ENCODE results near the gene IARS1. TPM values are rescaled to one million over a fixed set of nuclear protein-coding genes. Genes with fewer than 3 reads are reported as not detected.

IARS1 gene
- total RNA-seq, result 100 to 1,000 TPM; 138 to 141 TPM

DNA sequence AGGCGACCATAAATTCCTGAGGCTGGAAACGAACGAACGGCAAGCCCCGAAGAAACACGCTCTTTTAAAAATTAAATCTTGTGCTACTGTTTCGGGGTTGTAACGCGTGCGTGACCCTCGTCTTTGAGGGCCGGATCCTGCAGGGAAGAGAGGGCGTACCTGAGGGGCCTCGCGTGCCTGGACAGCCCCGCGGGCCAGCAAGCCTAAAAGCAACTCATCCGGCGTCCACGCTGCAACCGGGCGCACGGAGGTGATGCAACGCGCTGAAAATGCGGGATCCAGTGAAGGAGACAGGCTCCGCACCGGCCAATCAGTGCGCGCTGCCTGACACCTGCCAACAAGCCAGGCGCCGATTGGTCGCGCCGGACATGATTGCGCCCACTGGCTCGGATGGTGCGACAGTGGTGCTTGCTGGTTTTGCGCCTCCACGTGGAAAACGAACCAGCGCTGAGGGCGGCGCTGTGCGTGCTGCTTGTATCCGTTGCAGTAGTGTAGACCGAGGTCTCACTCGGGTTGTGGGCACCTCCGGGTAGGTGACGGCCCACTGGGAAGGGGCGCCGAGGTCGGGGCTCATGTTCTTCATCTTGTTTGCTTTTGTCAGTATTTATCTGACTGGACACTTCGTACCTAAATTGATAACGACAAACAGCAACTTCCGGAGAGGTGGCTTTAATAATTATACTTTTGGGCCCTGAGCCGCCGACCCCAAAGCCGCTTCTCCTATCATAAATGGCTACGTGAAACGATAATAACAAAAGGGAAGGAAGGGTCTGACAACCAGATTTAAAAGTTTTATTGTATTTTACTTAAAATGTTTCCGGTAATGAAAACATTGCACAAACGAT lies at the start of gene IARS1:
Gene IARS1, minus strand, starts transcription at position 246 of the 845 bp plus-strand sequence. CDS start 4,278 bp downstream, outside the sequence.
- peak within 1 kb of the TSS; percentile 98 for H3K27ac Mint-ChIP-seq
- peaks cover 58% of the 10 kb centered on the region for H3K36me3 Mint-ChIP-seq (ENCODE audit: low read depth)
- POLR2A ChIA-PET, result interaction anchor here (1.0 to 1.3 kb wide), 3 partner anchors 9 to 33 kb away, joined by 3 to 5 read pairs (median 4); no protein-coding TSS in a partner anchor
- peak within 1 kb of the TSS; percentile 95 for H3K4me3 Mint-ChIP-seq
- CTCF ChIA-PET, result no interaction called here
- no peaks in the 10 kb centered on the region for H3K27me3 Mint-ChIP-seq (ENCODE audit: low read depth)
- DNase-seq, result peak; percentile 99
- H3K9me3 Mint-ChIP-seq (ENCODE audit: insufficient read depth), result no peaks in the 10 kb centered on the region
- peak; percentile 94 for ATAC-seq
- peaks cover 63% of the 10 kb centered on the region for H3K4me1 Mint-ChIP-seq (ENCODE audit: low read depth)

DNA sequence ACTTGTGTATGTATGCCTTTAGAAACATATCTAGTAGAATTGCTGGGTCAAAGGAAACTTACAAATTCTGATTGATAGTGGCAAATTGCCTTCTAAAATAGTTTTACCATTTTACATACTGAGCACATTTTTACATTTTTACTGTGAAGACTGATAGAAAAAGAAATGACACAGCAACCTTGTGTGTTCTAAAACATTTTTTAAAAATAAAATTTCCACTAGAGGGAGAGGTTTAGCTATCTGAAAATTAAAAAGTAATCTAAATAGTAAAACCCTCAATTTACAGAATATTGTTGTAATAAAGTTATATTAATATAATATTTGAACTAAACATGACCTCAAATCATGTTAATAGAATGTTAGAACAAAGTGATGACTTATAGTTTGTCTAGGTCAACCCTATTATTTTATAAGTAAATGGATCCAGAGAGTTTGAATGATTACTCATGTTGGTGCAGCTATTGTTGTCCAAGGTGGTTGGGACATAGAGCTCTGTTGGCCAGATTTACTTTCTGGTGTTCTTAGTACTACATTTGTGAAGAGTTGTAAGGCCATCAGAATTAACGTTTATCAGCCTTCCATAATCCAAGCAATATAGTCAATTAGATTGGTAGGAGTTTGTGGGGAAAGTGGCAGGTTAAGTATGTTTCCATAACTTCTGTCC lies 49.5 kb upstream of the IARS1 start:
- Mint-ChIP-seq H3K9me3 (ENCODE audit: insufficient read depth) (no peaks in the 10 kb centered on the region), H3K27ac (no peak overlapping the region), H3K36me3 (ENCODE audit: low read depth) (peaks cover 57% of the 10 kb centered on the region), H3K27me3 (ENCODE audit: low read depth) (no peaks in the 10 kb centered on the region), H3K4me1 (ENCODE audit: low read depth) (no peaks in the 10 kb centered on the region), H3K4me3 (no peak overlapping the region)
- ChIA-PET POLR2A (no interaction called here), CTCF (interaction anchor here (1.2 kb wide), 1 partner anchor 113 kb away, joined by 3 read pairs; no protein-coding TSS in a partner anchor)
- no peak for ATAC-seq
- DNase-seq, result no peak

DNA sequence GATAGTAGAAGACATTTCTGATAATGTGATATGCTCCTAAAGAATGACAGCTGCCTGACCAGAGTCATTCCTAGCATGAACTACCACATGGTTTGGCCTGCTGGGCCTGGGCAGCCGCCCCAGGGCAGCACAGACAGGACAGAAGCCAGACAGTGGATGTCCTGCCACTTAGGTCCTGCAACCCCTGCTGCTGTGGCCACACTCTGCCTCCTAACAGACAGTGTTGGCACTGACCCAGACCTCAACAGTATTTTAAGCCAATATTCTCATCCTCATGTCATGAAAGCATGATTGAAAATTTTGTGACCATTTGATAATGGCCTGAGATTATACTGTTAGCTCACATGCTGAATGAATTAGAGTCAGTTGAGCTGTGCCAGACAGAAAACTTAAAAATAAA lies 48.1 kb upstream of the IARS1 start:
- no peaks in the 10 kb centered on the region for H3K4me1 Mint-ChIP-seq (ENCODE audit: low read depth)
- ChIA-PET POLR2A (no interaction called here), CTCF (no interaction called here)
- H3K27ac Mint-ChIP-seq, result no peak overlapping the region
- H3K27me3 Mint-ChIP-seq (ENCODE audit: low read depth), result no peaks in the 10 kb centered on the region
- no peaks in the 10 kb centered on the region for H3K9me3 Mint-ChIP-seq (ENCODE audit: insufficient read depth)
- DNase-seq, result no peak
- peaks cover 57% of the 10 kb centered on the region for H3K36me3 Mint-ChIP-seq (ENCODE audit: low read depth)
- no peak overlapping the region for H3K4me3 Mint-ChIP-seq
- ATAC-seq, result no peak

DNA sequence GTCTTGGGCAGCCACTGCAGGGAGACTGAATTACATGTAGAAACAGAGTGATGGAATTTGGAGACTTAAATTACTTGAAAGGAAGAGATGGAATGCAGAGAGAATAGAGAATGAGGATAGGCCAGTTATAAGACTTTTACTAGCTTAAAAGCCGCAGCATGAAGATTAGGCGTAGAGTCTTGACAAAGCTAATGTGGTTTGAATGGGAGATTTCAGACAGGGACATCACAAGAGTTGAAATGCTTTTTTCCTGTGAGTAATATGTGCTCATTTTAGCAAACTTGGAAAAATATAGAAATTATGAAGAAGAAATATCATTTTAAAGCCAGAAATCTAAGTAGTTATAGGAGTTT lies 39.8 kb upstream of the IARS1 start:
- no peak overlapping the region for H3K27ac Mint-ChIP-seq
- ChIA-PET POLR2A (no interaction called here), CTCF (interaction anchor here (0.8 to 1.1 kb wide), 3 partner anchors 11 to 193 kb away, joined by 3 read pairs; no protein-coding TSS in a partner anchor)
- H3K4me1 Mint-ChIP-seq (ENCODE audit: low read depth), result peaks cover 8% of the 10 kb centered on the region
- ATAC-seq (no peak), DNase-seq (no peak)
- peaks cover 32% of the 10 kb centered on the region for H3K36me3 Mint-ChIP-seq (ENCODE audit: low read depth)
- H3K27me3 Mint-ChIP-seq (ENCODE audit: low read depth), result no peaks in the 10 kb centered on the region
- no peaks in the 10 kb centered on the region for H3K9me3 Mint-ChIP-seq (ENCODE audit: insufficient read depth)
- no peak overlapping the region for H3K4me3 Mint-ChIP-seq

DNA sequence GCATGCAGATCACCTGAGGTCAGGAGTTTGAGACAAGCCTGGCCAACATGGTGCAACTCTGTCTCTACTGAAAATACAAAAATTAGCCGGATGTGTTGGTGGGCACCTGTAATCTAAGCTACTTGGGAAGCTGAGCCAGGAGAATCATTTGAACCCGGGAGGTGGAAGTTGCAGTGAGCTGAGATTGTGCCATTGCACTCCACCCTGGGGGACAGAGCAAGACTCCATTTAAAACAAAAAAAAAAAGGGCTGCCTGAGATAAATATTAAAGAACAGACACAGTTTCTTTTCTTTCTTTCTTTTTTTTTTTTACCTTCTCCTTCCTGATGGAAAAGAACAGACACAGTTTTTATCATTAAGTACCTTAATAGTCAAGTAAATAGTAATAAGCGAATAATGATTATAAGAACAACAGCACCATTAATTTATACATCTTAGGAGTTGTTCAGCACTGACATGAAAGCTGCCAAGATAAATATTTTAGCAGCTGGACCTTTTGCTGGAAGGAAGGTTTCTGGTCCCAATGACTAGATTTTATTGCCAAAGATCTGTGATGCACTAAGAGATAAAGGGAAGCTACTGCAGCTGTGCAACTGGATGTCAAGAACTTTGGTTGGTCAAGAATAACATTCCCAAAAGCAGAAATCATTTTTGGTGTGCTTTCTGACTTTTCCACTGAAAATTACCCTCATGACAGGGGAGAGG lies 39.2 kb upstream of the IARS1 start:
- ChIA-PET POLR2A (no interaction called here), CTCF (interaction anchor here (1.1 kb wide), 1 partner anchor 12 kb away, joined by 3 read pairs; no protein-coding TSS in a partner anchor)
- no peak overlapping the region for H3K27ac Mint-ChIP-seq
- H3K9me3 Mint-ChIP-seq (ENCODE audit: insufficient read depth), result no peaks in the 10 kb centered on the region
- DNase-seq (no peak), ATAC-seq (no peak)
- peaks cover 28% of the 10 kb centered on the region for H3K36me3 Mint-ChIP-seq (ENCODE audit: low read depth)
- no peaks in the 10 kb centered on the region for H3K27me3 Mint-ChIP-seq (ENCODE audit: low read depth)
- peaks cover 12% of the 10 kb centered on the region for H3K4me1 Mint-ChIP-seq (ENCODE audit: low read depth)
- no peak overlapping the region for H3K4me3 Mint-ChIP-seq

DNA sequence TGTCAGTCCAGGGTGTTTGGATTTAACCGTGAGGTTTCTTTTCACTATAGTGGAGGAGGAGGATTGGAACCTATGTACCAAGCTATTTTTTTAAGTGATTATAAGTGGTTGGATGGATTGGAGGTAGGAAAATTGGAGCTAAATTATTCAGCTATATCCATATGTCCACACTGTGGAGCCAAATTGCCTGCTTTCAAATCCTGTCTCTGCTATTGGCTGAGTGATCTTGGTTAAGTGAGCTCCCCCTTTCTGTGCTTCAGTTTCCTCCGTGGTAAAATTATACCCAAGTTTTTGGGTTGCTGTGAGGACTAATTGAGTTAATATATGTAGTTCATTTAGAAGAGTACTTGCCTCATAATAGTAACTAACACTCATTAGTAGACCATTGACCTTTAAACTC lies 34.7 kb upstream of the IARS1 start:
- ChIA-PET POLR2A (interaction anchor here (0.7 kb wide), 1 partner anchor 11 kb away, joined by 3 read pairs; no protein-coding TSS in a partner anchor), CTCF (interaction anchor here (0.8 to 1.7 kb wide), 11 partner anchors 51 to 379 kb away, joined by 3 to 9 read pairs (median 3); no protein-coding TSS in a partner anchor)
- peaks cover 15% of the 10 kb centered on the region for H3K36me3 Mint-ChIP-seq (ENCODE audit: low read depth)
- DNase-seq (peak; percentile 24), ATAC-seq (no peak)
- H3K4me1 Mint-ChIP-seq (ENCODE audit: low read depth), result peaks cover 39% of the 10 kb centered on the region
- no peaks in the 10 kb centered on the region for H3K9me3 Mint-ChIP-seq (ENCODE audit: insufficient read depth)
- H3K27me3 Mint-ChIP-seq (ENCODE audit: low read depth), result no peaks in the 10 kb centered on the region
- no peak overlapping the region for H3K27ac Mint-ChIP-seq
- H3K4me3 Mint-ChIP-seq, result no peak overlapping the region

DNA sequence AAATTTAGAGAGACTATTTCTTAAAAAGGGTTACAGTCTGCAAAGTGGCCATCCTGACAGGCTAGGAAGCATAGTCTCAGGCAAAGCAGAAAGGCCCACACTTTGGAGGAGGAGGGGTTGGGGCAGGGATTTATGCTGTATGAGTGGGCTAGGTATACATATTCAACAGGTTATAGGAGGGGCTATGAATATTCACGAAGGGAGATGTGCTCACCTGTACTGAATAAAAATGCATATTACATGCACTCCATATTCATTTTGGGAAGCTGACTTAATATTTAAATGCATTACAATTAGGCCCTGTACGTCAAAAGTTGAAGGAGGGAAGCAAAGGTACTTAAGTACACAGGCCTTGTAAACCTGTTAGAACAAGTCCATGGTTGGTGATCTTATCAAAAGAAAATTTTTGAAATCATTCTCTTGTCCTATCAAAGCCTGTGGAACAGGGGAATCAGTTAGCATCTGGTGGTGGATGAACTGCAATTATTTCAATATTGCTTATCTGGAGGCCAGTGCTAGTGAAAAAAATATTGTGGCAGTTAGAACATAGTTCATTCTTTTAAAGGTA lies 33.9 kb upstream of the IARS1 start:
- H3K27ac Mint-ChIP-seq, result no peak overlapping the region
- no peaks in the 10 kb centered on the region for H3K9me3 Mint-ChIP-seq (ENCODE audit: insufficient read depth)
- H3K36me3 Mint-ChIP-seq (ENCODE audit: low read depth), result peaks cover 15% of the 10 kb centered on the region
- CTCF ChIA-PET, result interaction anchor here (1.0 to 4.8 kb wide), 4 partner anchors 113 to 188 kb away, joined by 3 to 22 read pairs (median 6); no protein-coding TSS in a partner anchor
- H3K27me3 Mint-ChIP-seq (ENCODE audit: low read depth), result no peaks in the 10 kb centered on the region
- POLR2A ChIA-PET, result interaction anchor here (0.6 to 1.3 kb wide), 2 partner anchors 33 to 213 kb away, joined by 3 read pairs; partner anchors contain the start of gene SPTLC1
- peaks cover 39% of the 10 kb centered on the region for H3K4me1 Mint-ChIP-seq (ENCODE audit: low read depth)
- ATAC-seq (no peak), DNase-seq (no peak)
- peak overlapping the region; percentile 96 for H3K4me3 Mint-ChIP-seq

DNA sequence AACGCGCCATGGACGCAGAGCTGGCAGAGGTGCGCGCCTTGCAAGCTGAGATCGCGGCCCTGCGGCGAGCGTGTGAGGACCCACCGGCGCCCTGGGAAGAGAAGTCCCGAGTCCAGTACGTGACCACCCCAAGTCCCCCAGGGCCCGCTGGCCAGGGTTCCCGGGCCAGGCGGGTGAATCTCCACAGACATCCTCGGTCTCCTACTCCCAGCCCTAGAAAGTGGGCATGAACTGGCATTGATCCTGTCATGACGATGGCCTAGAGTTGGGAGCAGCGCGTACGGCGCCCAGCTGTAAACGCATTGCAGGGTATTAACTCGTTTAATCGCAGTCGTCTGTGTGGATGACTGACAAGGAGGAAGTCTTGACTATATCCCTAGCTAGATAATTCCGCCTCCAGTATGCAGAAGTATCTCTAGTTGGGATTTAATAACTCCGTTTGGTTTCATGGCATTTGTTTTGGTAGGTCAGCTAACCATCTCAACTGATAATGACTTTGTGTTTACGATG lies 32.5 kb upstream of the IARS1 start:
- ChIA-PET CTCF (interaction anchor here (0.7 to 4.8 kb wide), 10 partner anchors 25 to 463 kb away, joined by 3 to 22 read pairs (median 4); partner anchors contain the start of gene IPPK), POLR2A (interaction anchor here (0.6 to 2.2 kb wide), 13 partner anchors 8 to 344 kb away, joined by 3 to 8 read pairs (median 4); partner anchors contain the start of genes IPPK and SPTLC1)
- Mint-ChIP-seq H3K36me3 (ENCODE audit: low read depth) (peaks cover 15% of the 10 kb centered on the region), H3K27ac (peak overlapping the region; percentile 97), H3K27me3 (ENCODE audit: low read depth) (no peaks in the 10 kb centered on the region), H3K4me3 (peak overlapping the region; percentile 96), H3K4me1 (ENCODE audit: low read depth) (peaks cover 40% of the 10 kb centered on the region), H3K9me3 (ENCODE audit: insufficient read depth) (no peaks in the 10 kb centered on the region)
- no peak for ATAC-seq
- no peak for DNase-seq

DNA sequence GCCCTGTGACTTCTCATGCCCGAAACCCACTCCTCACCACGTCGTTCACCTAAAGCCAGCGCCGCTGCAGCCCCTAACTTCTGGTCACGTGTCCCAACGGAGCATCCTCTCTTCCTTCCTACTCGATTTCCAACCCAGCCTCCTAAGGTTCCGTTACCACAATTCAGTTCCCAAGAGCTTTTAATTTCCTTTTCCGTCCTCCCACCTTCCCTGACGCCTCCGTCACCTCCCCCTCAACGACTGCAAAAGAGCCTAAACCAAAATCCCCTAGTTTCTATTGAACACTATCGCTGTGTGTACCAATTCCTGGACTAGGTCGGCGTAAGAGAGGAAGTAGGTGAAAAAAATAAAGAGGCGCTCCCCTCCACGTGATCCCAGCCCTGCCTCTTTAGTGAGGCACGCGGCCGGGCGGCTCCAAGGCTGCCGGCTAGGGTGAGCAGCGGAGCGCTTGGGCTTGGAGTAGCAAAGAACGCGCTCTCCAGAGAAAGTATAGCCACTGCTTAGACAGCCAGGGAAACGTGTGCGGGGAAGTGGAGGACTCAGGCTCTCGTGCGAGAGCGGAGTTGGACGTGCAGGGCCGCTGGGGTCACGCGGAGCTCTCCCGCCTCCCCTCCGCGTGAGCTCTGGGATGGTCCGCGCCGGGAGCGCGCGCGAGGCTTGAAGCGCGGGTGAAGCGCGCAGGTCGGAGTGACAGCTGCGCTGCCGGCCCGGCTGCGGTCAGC lies 31.9 kb upstream of the IARS1 start, which contains the start of the genes CENPP and NOL8:
Gene CENPP, plus strand, starts transcription at position 685 of the 722 bp plus-strand sequence.
Gene NOL8, minus strand, starts transcription at position 82 of the 722 bp plus-strand sequence. CDS start 1,189 bp downstream, outside the sequence.
- H3K27ac Mint-ChIP-seq, result peak within 1 kb of the TSS; percentile 97
- peak within 1 kb of the TSS; percentile 96 for H3K4me3 Mint-ChIP-seq
- peaks cover 42% of the 10 kb centered on the region for H3K4me1 Mint-ChIP-seq (ENCODE audit: low read depth)
- H3K9me3 Mint-ChIP-seq (ENCODE audit: insufficient read depth), result no peaks in the 10 kb centered on the region
- ATAC-seq (peak; percentile 95), DNase-seq (peak; percentile 90)
- POLR2A ChIA-PET, result interaction anchor here (0.6 to 2.2 kb wide), 13 partner anchors 9 to 344 kb away, joined by 3 to 8 read pairs (median 4); partner anchors contain the start of gene IPPK
- CTCF ChIA-PET, result interaction anchor here (0.7 to 4.8 kb wide), 10 partner anchors 24 to 464 kb away, joined by 3 to 22 read pairs (median 4); partner anchors contain the start of gene IPPK
- H3K27me3 Mint-ChIP-seq (ENCODE audit: low read depth), result no peaks in the 10 kb centered on the region
- H3K36me3 Mint-ChIP-seq (ENCODE audit: low read depth), result peaks cover 18% of the 10 kb centered on the region

DNA sequence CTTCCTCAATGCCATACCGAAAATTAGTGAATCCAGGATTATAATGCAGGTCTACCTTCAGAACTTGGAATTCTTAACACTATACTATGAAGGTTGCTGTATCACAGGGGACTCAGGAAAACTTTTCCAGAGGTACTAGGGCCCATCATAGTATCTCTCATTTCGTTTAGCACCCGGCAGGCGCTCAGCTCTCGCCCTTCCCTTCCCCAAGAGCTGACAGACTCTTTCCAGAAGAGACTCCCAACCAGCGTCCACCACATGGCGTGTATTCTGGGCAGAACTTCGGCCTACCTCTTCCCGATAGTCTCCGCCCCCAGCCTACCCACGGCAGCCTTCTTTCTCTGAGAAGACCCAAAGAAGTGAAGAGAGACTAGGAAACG lies 31.4 kb upstream of the IARS1 start:
- H3K9me3 Mint-ChIP-seq (ENCODE audit: insufficient read depth), result no peaks in the 10 kb centered on the region
- no peaks in the 10 kb centered on the region for H3K27me3 Mint-ChIP-seq (ENCODE audit: low read depth)
- ChIA-PET POLR2A (interaction anchor here (0.7 to 2.2 kb wide), 2 partner anchors 16 to 29 kb away, joined by 3 to 8 read pairs; no protein-coding TSS in a partner anchor), CTCF (interaction anchor here (0.9 to 4.8 kb wide), 5 partner anchors 11 to 186 kb away, joined by 3 to 22 read pairs (median 6); no protein-coding TSS in a partner anchor)
- peak overlapping the region; percentile 96 for H3K4me3 Mint-ChIP-seq
- H3K27ac Mint-ChIP-seq, result peak overlapping the region; percentile 97
- peaks cover 40% of the 10 kb centered on the region for H3K4me1 Mint-ChIP-seq (ENCODE audit: low read depth)
- ATAC-seq, result peak; percentile 34
- H3K36me3 Mint-ChIP-seq (ENCODE audit: low read depth), result peaks cover 21% of the 10 kb centered on the region
- no peak for DNase-seq

Data from activated CD8-positive, alpha-beta T cell treated with anti-CD3 and anti-CD28 coated beads, Interleukin-2, amount 10 ng/mL, durations not matched to agents 7 days and 5 days (primary cell).